ENCODE results near the gene VSTM4.

DNA sequence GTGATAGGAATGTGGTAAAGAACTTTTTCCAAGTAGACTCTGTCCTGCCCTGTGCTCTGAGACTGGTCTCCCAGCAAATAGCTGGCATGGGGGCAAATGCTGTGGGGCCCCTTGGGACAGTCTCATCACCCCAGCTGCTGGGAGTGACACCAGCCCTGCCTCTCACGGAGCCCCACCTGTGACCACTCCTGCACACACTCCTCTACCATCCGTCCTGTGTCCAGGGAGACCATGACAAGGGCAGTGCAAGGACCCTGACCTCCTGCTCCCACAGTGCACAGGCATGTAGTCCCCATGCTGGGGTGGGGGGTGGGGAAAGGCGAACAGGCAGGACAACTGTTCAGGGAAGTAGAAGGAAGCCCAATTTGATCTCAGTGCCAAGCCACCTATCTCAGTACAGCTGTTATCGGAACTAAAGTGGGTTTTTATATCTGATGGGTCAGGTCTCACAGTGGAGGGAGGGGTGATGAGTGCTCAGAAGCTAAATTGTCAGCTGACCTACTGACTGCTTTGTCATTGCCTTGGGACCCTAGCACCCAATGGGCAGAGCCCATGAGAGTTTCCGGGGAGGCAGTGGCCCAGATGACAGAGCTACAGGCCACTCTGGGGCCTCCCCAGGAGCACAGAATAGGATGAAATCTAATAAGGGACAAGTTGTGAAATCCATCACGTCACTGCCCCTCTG lies 24.5 kb downstream of the VSTM4 start:
- TF ChIP-seq, protein P1, sequence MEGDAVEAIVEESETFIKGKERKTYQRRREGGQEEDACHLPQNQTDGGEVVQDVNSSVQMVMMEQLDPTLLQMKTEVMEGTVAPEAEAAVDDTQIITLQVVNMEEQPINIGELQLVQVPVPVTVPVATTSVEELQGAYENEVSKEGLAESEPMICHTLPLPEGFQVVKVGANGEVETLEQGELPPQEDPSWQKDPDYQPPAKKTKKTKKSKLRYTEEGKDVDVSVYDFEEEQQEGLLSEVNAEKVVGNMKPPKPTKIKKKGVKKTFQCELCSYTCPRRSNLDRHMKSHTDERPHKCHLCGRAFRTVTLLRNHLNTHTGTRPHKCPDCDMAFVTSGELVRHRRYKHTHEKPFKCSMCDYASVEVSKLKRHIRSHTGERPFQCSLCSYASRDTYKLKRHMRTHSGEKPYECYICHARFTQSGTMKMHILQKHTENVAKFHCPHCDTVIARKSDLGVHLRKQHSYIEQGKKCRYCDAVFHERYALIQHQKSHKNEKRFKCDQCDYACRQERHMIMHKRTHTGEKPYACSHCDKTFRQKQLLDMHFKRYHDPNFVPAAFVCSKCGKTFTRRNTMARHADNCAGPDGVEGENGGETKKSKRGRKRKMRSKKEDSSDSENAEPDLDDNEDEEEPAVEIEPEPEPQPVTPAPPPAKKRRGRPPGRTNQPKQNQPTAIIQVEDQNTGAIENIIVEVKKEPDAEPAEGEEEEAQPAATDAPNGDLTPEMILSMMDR (conservative IDR thresholded peaks at IDR 0.05; ENCODE audit: low read length): no peak
- TF ChIP-seq EZH2phosphoT487 (IDR thresholded peaks at IDR 0.05; ENCODE audit: borderline replicate concordance, low read depth, low read length): no peak
